DOHH2 (cell line): ENCODE results near the gene IGF2BP2.

Source experiments
- H3F3A ChIP-seq: fragments of 200-600 bp; sonication (generic), shearing (Covaris generic); 2 replicates; pipeline ENCODE4 v1.6.0; 2016; ENCODE audit warnings: antibody characterized with exemption, mild to moderate bottlenecking; ENCODE audit not compliant: control insufficient read depth, insufficient read depth
- H3K27ac ChIP-seq: fragments of 200-600 bp; sonication (generic); 2 replicates; pipeline ENCODE4 v1.5.1; 2014; ENCODE audit warnings: low read depth, mild to moderate bottlenecking, low read length, moderate library complexity
- H3K27me3 ChIP-seq: fragments of 200-600 bp; sonication (generic); 2 replicates; pipeline ENCODE4 v1.6.1; 2014; ENCODE audit warnings: mild to moderate bottlenecking, low read length, mixed read lengths; ENCODE audit not compliant: control insufficient read depth
- H3K36me3 ChIP-seq: fragments of 200-600 bp; sonication (generic); 2 replicates; pipeline ENCODE4 v1.6.1; 2014; ENCODE audit warnings: mild to moderate bottlenecking, low read length, moderate library complexity, mixed read lengths; ENCODE audit not compliant: control insufficient read depth
- H3K4me1 ChIP-seq: fragments of 200-600 bp; sonication (generic); 2 replicates; pipeline ENCODE4 v1.6.1; 2014; ENCODE audit warnings: mild to moderate bottlenecking, low read length, mixed read lengths; ENCODE audit not compliant: control insufficient read depth
- H3K4me2 ChIP-seq: fragments of 200-600 bp; sonication (generic); 2 replicates; pipeline ENCODE4 v1.6.0; 2014; ENCODE audit warnings: mild to moderate bottlenecking, low read length, moderate library complexity
- H3K4me3 ChIP-seq: fragments of 200-600 bp; sonication (generic); 2 replicates; pipeline ENCODE4 v1.5.1; 2014; ENCODE audit warnings: mild to moderate bottlenecking, low read length, mixed read lengths
- H3K79me2 ChIP-seq: fragments of 200-600 bp; sonication (generic); 2 replicates; pipeline ENCODE4 v1.6.1; 2014; ENCODE audit warnings: mild to moderate bottlenecking, low read length, mixed read lengths; ENCODE audit not compliant: control insufficient read depth
- H3K9me2 ChIP-seq: fragments of 200-600 bp; sonication (generic); replicated peaks from 2 replicates; pipeline ENCODE4 v1.6.1; 2014; ENCODE audit warnings: mild to moderate bottlenecking, low read length, mixed read lengths; ENCODE audit not compliant: control insufficient read depth
- H3K9me3 ChIP-seq: fragments of 200-600 bp; sonication (generic); 2 replicates; pipeline ENCODE4 v1.6.1; 2014; ENCODE audit warnings: antibody characterized with exemption, low read length, mixed read lengths; ENCODE audit not compliant: control insufficient read depth, insufficient read depth
- H4K20me1 ChIP-seq: fragments of 200-600 bp; sonication (generic); 2 replicates; pipeline ENCODE4 v1.6.0; 2014; ENCODE audit warnings: low read depth, mild to moderate bottlenecking, antibody characterized with exemption, low read length, moderate library complexity; ENCODE audit not compliant: control insufficient read depth, insufficient read depth
- EZH2phosphoT487 ChIP-seq: fragments of 200-600 bp; sonication (generic); IDR thresholded peaks from 2 replicates; pipeline ENCODE4 v1.6.1; 2017; ENCODE audit warnings: borderline replicate concordance, mild to moderate bottlenecking, antibody characterized with exemption, low read length, moderate library complexity, mixed read lengths
- TF ChIP-seq, protein P1 (sequence below): fragments of 200-600 bp; sonication (generic); IDR thresholded peaks from one replicate; pipeline ENCODE4 v1.5.1; 2014; ENCODE audit warnings: antibody characterized with exemption, mild to moderate bottlenecking, low read depth, low read length; ENCODE audit not compliant: poor library complexity, severe bottlenecking

Gene IGF2BP2

DNA sequence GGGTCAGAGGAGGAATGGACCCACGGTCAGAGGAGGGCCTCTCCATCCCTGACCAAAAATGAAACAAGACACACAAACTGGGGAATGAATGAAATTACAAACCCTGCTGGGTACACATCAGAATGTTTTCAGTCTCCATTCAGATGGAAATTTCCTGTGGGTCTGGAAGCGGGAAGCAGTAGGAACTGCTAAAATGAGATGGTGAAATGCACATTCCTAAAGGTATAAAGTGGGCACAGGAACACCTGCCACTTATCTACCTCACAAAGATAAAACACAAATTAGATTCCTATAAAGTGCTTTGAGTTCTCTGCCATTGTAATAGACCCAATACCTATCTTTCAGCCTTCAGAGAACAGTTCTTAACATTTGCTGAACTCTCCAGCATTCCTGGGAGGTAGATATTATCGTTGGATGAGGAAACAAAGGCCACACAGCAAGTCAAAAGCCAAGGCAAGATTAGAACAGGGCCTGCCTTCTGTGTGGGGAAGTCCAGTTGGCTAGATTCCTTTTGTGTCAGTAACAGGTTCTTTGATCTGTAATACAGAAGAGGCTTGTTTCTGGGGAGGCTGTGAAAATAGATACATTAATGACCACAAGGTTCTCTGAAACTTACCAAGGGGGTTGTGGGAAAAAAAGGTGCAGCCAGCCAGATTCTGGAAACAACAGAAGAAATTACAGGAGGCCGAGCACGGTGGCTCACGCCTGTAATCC, 98.4 kb downstream of the IGF2BP2 start:
- no peak overlapping the region for H3K4me3 ChIP-seq
- no peak for TF ChIP-seq EZH2phosphoT487
- TF ChIP-seq, protein P1, sequence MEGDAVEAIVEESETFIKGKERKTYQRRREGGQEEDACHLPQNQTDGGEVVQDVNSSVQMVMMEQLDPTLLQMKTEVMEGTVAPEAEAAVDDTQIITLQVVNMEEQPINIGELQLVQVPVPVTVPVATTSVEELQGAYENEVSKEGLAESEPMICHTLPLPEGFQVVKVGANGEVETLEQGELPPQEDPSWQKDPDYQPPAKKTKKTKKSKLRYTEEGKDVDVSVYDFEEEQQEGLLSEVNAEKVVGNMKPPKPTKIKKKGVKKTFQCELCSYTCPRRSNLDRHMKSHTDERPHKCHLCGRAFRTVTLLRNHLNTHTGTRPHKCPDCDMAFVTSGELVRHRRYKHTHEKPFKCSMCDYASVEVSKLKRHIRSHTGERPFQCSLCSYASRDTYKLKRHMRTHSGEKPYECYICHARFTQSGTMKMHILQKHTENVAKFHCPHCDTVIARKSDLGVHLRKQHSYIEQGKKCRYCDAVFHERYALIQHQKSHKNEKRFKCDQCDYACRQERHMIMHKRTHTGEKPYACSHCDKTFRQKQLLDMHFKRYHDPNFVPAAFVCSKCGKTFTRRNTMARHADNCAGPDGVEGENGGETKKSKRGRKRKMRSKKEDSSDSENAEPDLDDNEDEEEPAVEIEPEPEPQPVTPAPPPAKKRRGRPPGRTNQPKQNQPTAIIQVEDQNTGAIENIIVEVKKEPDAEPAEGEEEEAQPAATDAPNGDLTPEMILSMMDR, result no peak
- no peaks in the 10 kb centered on the region for H3K36me3 ChIP-seq
- no peak overlapping the region for H3K4me2 ChIP-seq
- H3F3A ChIP-seq, result no peaks in the 10 kb centered on the region
- H3K27me3 ChIP-seq, result peaks cover 14% of the 10 kb centered on the region
- no peaks in the 10 kb centered on the region for H3K79me2 ChIP-seq
- no peaks in the 10 kb centered on the region for H4K20me1 ChIP-seq
- no peak overlapping the region for H3K27ac ChIP-seq
- H3K4me1 ChIP-seq, result peaks cover 2% of the 10 kb centered on the region; the same call in 1 of the 2 replicates
- no peaks in the 10 kb centered on the region for H3K9me2 ChIP-seq
- no peaks in the 10 kb centered on the region for H3K9me3 ChIP-seq

DNA sequence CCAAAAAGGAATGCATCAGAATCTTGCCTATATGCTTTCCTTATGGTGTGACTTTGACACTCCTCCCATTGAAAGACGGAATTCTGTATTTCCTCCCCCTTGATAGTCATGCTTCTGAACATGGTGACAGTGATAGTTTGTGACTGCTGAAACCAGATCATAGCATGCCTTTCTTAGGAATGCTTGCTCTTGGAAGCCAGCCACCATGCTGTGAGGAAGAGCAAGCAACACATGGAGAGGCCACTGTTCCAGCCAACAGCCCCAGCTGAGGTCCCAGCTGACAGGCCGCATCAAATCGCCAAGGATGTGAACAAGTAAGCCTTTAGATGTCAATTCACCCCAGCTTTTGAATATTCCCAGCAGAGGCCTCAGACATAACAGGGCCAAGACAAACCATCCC, 100.1 kb downstream of the IGF2BP2 start:
- Histone ChIP-seq H3K4me1 (no peaks in the 10 kb centered on the region), H3K9me3 (no peaks in the 10 kb centered on the region), H3K4me3 (no peak overlapping the region), H3F3A (no peaks in the 10 kb centered on the region), H3K36me3 (no peaks in the 10 kb centered on the region), H3K4me2 (no peak overlapping the region), H3K79me2 (no peaks in the 10 kb centered on the region), H4K20me1 (no peaks in the 10 kb centered on the region), H3K27ac (no peak overlapping the region), H3K9me2 (no peaks in the 10 kb centered on the region), H3K27me3 (peaks cover 14% of the 10 kb centered on the region)
- no peak for TF ChIP-seq EZH2phosphoT487
- TF ChIP-seq, protein P1, result no peak

DNA sequence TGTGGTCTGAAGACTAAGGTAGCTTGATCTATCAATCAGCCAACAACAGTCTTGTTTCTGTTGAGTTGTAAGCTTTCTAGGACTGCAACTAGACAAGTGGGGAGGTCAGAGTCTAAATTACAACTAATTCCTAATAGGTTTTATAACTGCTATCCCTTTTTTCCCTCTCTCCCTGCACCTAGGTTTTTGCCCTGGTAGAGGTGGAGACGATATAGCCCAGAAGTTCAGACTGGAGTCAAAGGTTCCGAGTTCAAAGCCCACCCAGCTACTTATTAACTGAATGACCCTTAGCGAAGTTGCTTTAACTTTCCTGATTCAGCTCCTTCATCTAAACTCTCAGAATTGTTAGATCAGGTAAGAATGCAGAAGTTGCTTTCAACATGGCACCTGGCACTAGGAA, 100.6 kb downstream of the IGF2BP2 start:
- Histone ChIP-seq H3K79me2 (no peaks in the 10 kb centered on the region), H4K20me1 (no peaks in the 10 kb centered on the region), H3K27ac (no peak overlapping the region), H3K9me3 (no peaks in the 10 kb centered on the region), H3K36me3 (no peaks in the 10 kb centered on the region), H3K27me3 (peaks cover 14% of the 10 kb centered on the region), H3K9me2 (no peaks in the 10 kb centered on the region), H3K4me3 (no peak overlapping the region), H3K4me1 (no peaks in the 10 kb centered on the region), H3K4me2 (no peak overlapping the region), H3F3A (no peaks in the 10 kb centered on the region)
- no peak for TF ChIP-seq EZH2phosphoT487
- TF ChIP-seq, protein P1, result no peak
